ENCODE measurements around the gene NXN. TPM values are rescaled to one million over a fixed set of nuclear protein-coding genes. Genes with fewer than 3 reads are reported as not detected.

The NXN gene
- polyA plus RNA-seq, 1 of the 3 experiments (the other 2 are of a cell fraction): 23.9 TPM

- Histone ChIP-seq H2AFZ (ENCODE audit: low read depth) (no peak overlapping the region), H3K36me3 (replicated peaks in 1 of 2; ENCODE audit: control insufficient read depth in 1 of 2, insufficient read depth in 2 of 2, low read length in 1 of 2) (no peaks in the 10 kb centered on the region), H3K9me3 (no peaks in the 10 kb centered on the region), H4K20me1 (ENCODE audit: insufficient read depth) (peaks cover 22% of the 10 kb centered on the region), H3K4me3 (ENCODE audit: low read depth in 2 of 2, low read length in 1 of 2) (no peak overlapping the region), H3K79me2 (ENCODE audit: insufficient read depth) (peaks cover 40% of the 10 kb centered on the region), H3K27ac (ENCODE audit: low read depth in 2 of 2, low read length in 1 of 2) (no peak overlapping the region; a peak in 1 of 4 replicates), H3K4me1 (ENCODE audit: control insufficient read depth in 1 of 2, insufficient read depth in 2 of 2, low read depth in 1 of 2, low read length in 1 of 2) (peaks cover 0 to 16% of the 10 kb centered on the region in 2 experiments; a peak in 2 of 4 replicates), H3K27me3 (ENCODE audit: insufficient read depth) (peaks cover 26% of the 10 kb centered on the region), H3K4me2 (peak overlapping the region; percentile 77; the same call in 1 of the 2 replicates), H3K9ac (no peak overlapping the region; the same call in 1 of the 2 replicates), H3K9me2 (no peaks in the 10 kb centered on the region), H3F3A (replicated peaks; ENCODE audit: insufficient read depth) (peaks cover 3% of the 10 kb centered on the region)
- POLR2A ChIA-PET: no interaction called here
- CTCF ChIA-PET: interaction anchor here (1.0 to 2.5 kb wide), 2 partner anchors 62 to 182 kb away, joined by 3 to 9 read pairs; no protein-coding TSS in a partner anchor
- 34% methylated on average over 6 of the region's 6 CpGs for WGBS (ENCODE audit: low lambda C conversion rate)
- no peak for DNase-seq
- no peak for TF ChIP-seq IRF3 (IDR thresholded peaks at IDR 0.05; ENCODE audit: low read depth, low read length)
- TF ChIP-seq, protein P1, sequence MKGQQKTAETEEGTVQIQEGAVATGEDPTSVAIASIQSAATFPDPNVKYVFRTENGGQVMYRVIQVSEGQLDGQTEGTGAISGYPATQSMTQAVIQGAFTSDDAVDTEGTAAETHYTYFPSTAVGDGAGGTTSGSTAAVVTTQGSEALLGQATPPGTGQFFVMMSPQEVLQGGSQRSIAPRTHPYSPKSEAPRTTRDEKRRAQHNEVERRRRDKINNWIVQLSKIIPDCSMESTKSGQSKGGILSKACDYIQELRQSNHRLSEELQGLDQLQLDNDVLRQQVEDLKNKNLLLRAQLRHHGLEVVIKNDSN (IDR thresholded peaks at IDR 0.05; ENCODE audit: borderline replicate concordance, low read depth): no peak
Measured at GRCh38 chr17:977166-977565, 2.4 kb downstream of the NXN start.

- H3K4me3 ChIP-seq (ENCODE audit: low read depth in 2 of 2, low read length in 1 of 2): no peak overlapping the region
- CTCF ChIA-PET: interaction anchor here (1.0 to 2.5 kb wide), 2 partner anchors 61 to 181 kb away, joined by 3 to 9 read pairs; no protein-coding TSS in a partner anchor
- H3K9ac ChIP-seq: no peak overlapping the region
- H3K4me1 ChIP-seq (ENCODE audit: control insufficient read depth in 1 of 2, insufficient read depth in 2 of 2, low read depth in 1 of 2, low read length in 1 of 2): peaks cover 0 to 16% of the 10 kb centered on the region in 2 experiments; a peak in 2 of 4 replicates
- H3K79me2 ChIP-seq (ENCODE audit: insufficient read depth): peaks cover 40% of the 10 kb centered on the region
- H3K27me3 ChIP-seq (ENCODE audit: insufficient read depth): peaks cover 27% of the 10 kb centered on the region
- no peak overlapping the region for H2AFZ ChIP-seq (ENCODE audit: low read depth)
- H3K27ac ChIP-seq (ENCODE audit: low read depth in 2 of 2, low read length in 1 of 2): no peak overlapping the region; a peak in 1 of 4 replicates
- no peaks in the 10 kb centered on the region for H3K9me2 ChIP-seq
- peaks cover 3% of the 10 kb centered on the region for H3F3A ChIP-seq (replicated peaks; ENCODE audit: insufficient read depth)
- no peak for DNase-seq
- peaks cover 22% of the 10 kb centered on the region for H4K20me1 ChIP-seq (ENCODE audit: insufficient read depth)
- WGBS (ENCODE audit: low lambda C conversion rate): 63% methylated on average over 6 of the region's 6 CpGs
- TF ChIP-seq PBX3 (IDR thresholded peaks at IDR 0.05): no peak
- TF ChIP-seq, protein P1 (IDR thresholded peaks at IDR 0.05; ENCODE audit: borderline replicate concordance, low read depth): no peak
- TF ChIP-seq IRF3 (IDR thresholded peaks at IDR 0.05; ENCODE audit: low read depth, low read length): no peak
- no peak for TF ChIP-seq ELF1 (IDR thresholded peaks at IDR 0.05)
- no peak for TF ChIP-seq JUND (IDR thresholded peaks at IDR 0.05)
- TF ChIP-seq CHD2 (IDR thresholded peaks at IDR 0.05; ENCODE audit: low read length, partially characterized antibody): no peak
- no peak for TF ChIP-seq TCF12 (IDR thresholded peaks at IDR 0.05)
- TF ChIP-seq, protein P2, sequence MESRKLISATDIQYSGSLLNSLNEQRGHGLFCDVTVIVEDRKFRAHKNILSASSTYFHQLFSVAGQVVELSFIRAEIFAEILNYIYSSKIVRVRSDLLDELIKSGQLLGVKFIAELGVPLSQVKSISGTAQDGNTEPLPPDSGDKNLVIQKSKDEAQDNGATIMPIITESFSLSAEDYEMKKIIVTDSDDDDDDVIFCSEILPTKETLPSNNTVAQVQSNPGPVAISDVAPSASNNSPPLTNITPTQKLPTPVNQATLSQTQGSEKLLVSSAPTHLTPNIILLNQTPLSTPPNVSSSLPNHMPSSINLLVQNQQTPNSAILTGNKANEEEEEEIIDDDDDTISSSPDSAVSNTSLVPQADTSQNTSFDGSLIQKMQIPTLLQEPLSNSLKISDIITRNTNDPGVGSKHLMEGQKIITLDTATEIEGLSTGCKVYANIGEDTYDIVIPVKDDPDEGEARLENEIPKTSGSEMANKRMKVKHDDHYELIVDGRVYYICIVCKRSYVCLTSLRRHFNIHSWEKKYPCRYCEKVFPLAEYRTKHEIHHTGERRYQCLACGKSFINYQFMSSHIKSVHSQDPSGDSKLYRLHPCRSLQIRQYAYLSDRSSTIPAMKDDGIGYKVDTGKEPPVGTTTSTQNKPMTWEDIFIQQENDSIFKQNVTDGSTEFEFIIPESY (IDR thresholded peaks at IDR 0.05; ENCODE audit: borderline replicate concordance, low read depth): no peak
- TF ChIP-seq CTCF (IDR thresholded peaks at IDR 0.05): no peak
- no peak for TF ChIP-seq NRF1 (IDR thresholded peaks at IDR 0.05; ENCODE audit: low read depth, low read length)
- no peak for TF ChIP-seq FOXJ3 (CRISPR knock-in tag; IDR thresholded peaks at IDR 0.05)
- TF ChIP-seq, protein P3, sequence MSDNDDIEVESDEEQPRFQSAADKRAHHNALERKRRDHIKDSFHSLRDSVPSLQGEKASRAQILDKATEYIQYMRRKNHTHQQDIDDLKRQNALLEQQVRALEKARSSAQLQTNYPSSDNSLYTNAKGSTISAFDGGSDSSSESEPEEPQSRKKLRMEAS (IDR thresholded peaks at IDR 0.05; ENCODE audit: low read depth): no peak
- no peak for TF ChIP-seq POLR2AphosphoS5 (IDR thresholded peaks at IDR 0.05; ENCODE audit: low read depth, low read length)
- no peak for TF ChIP-seq SIN3A (IDR thresholded peaks at IDR 0.05; ENCODE audit: borderline replicate concordance, low read depth, low read length)
- no peak overlapping the region for H3K4me2 ChIP-seq
- no peaks in the 10 kb centered on the region for H3K9me3 ChIP-seq
- POLR2A ChIA-PET: no interaction called here
- H3K36me3 ChIP-seq (replicated peaks in 1 of 2; ENCODE audit: control insufficient read depth in 1 of 2, insufficient read depth in 2 of 2, low read length in 1 of 2): no peaks in the 10 kb centered on the region
Measured at GRCh38 chr17:976312-976711, 3.3 kb downstream of the NXN start.
